HCT116 (cell line): Measurements from ENCODE around the gene CCDC87. TPM values are rescaled to one million over a fixed set of nuclear protein-coding genes. Genes with fewer than 3 reads are reported as not detected.

ENCODE experiments used
- ATAC-seq: fragments of 200-7000 bp; cut with Tn5 transposase; 2 replicates; pipeline ENCODE4 v1.9.1; 2020; ENCODE audit warnings: mild to moderate bottlenecking, moderate library complexity
- BruUV-seq: library from RNA; stranded (reverse); fragments of 400-500 nt; replicated peaks from 2 replicates; lab custom pipeline; 2021; lab: Mats Ljungman, UMichigan
- CTCF ChIA-PET: fragments of 300-600 bp; sonication (Branson Sonifier 250); formaldehyde crosslinking; loops from one replicate; lab custom pipeline; 2021; ENCODE audit warnings: antibody characterized with exemption; lab: Charles Lee
- POLR2A ChIA-PET: fragments of 300-600, 350-600 bp; sonication (Branson Sonifier 250); formaldehyde crosslinking; loops from one replicate; lab custom pipeline; 2021; ENCODE audit warnings: antibody characterized with exemption; lab: Charles Lee
- RAD21 ChIA-PET, 2 experiments: fragments of 300-600 bp; sonication (Branson Sonifier 250); formaldehyde crosslinking; loops; one replicate each; lab custom pipeline; 2023; ENCODE audit warnings: low total read pairs in 2 of 2; ENCODE audit not compliant: uncharacterized antibody in 2 of 2, unreplicated experiment in 2 of 2, low non-redundant PET in 1 of 2; lab: Charles Lee
- DNase-seq: peaks from one replicate; pipeline ENCODE4 v3.0.0-alpha.2; 2010; ENCODE audit warnings: low read depth, low spot score
- H2AFZ ChIP-seq: fragments of 200-600 bp; shearing (Covaris generic), sonication (generic); 2 replicates; pipeline ENCODE4 v1.6.1; 2017; ENCODE audit warnings: low read depth, mixed run types, mixed read lengths, antibody characterized with exemption, low read length; ENCODE audit not compliant: poor library complexity, severe bottlenecking
- H3K27ac ChIP-seq: 2 replicates; pipeline ENCODE4 v1.5.1; 2012; ENCODE audit warnings: low read depth, low read length
- H3K27me3 ChIP-seq: fragments of 200-600 bp; sonication (generic); 2 replicates; pipeline ENCODE4 v1.6.1; 2016; ENCODE audit warnings: mixed run types, low read length, mixed read lengths; ENCODE audit not compliant: insufficient read depth
- H3K36me3 ChIP-seq, 2 experiments: fragments of 200-500 bp in 1 of 2; fragments of 200-600 bp in 1 of 2; sonication (Bioruptor generic) in 1 of 2; sonication (generic) in 1 of 2; 2 replicates each; pipeline versions ENCODE4 v1.5.1 to v1.6.1; 2014 to 2016; ENCODE audit warnings: low read length in 2 of 2, inconsistent platforms in 1 of 2, mixed read lengths in 1 of 2, mixed run types in 1 of 2; ENCODE audit not compliant: insufficient read depth in 2 of 2, control insufficient read depth in 1 of 2
- H3K4me1 ChIP-seq, 2 experiments: fragments of 200-600 bp in 1 of 2; sonication (generic) in 1 of 2; 2 replicates each; pipeline versions ENCODE4 v1.5.1 to v1.6.1; 2012 to 2017; ENCODE audit warnings: low read length in 2 of 2, inconsistent platforms in 1 of 2, mild to moderate bottlenecking in 1 of 2, mixed read lengths in 1 of 2, mixed run types in 1 of 2, moderate library complexity in 1 of 2; ENCODE audit not compliant: insufficient read depth in 2 of 2, control insufficient read depth in 1 of 2
- H3K4me2 ChIP-seq: fragments of 200-600 bp; sonication (generic); 2 replicates; pipeline ENCODE4 v1.6.1; 2017; ENCODE audit warnings: mixed run types, low read length, mixed read lengths
- H3K4me3 ChIP-seq, 2 experiments: fragments of 200-600 bp in 1 of 2; sonication (generic) in 1 of 2; replicated peaks in 1 of 2; 2 replicates each; pipeline ENCODE4 v1.5.1; 2011 to 2016; ENCODE audit warnings: low read length in 2 of 2, control low read depth in 1 of 2, low read depth in 1 of 2, mild to moderate bottlenecking in 1 of 2, mixed read lengths in 1 of 2, mixed run types in 1 of 2
- H3K79me2 ChIP-seq: fragments of 200-600 bp; sonication (generic); 2 replicates; pipeline ENCODE4 v1.6.1; 2017; ENCODE audit warnings: mild to moderate bottlenecking, mixed run types, low read length, moderate library complexity, mixed read lengths; ENCODE audit not compliant: insufficient read depth
- H3K9ac ChIP-seq: fragments of 200-600 bp; sonication (generic); 2 replicates; pipeline ENCODE4 v1.6.1; 2016; ENCODE audit warnings: low read length, mixed read lengths
- H3K9me2 ChIP-seq: fragments of 200-600 bp; sonication (generic), shearing (Covaris generic); 2 replicates; pipeline ENCODE4 v1.6.1; 2017; ENCODE audit warnings: mixed run types, mild to moderate bottlenecking, moderate library complexity; ENCODE audit not compliant: insufficient read depth
- H3K9me3 ChIP-seq, 2 experiments: fragments of 200-500 bp in 1 of 2; fragments of 200-600 bp in 1 of 2; sonication (Bioruptor generic) in 1 of 2; sonication (generic) in 1 of 2; 2 replicates each; pipeline ENCODE4 v1.6.1; 2014 to 2017; ENCODE audit warnings: low read length in 2 of 2, mixed read lengths in 2 of 2, inconsistent platforms in 1 of 2, low read depth in 1 of 2, mild to moderate bottlenecking in 1 of 2, mixed run types in 1 of 2, moderate library complexity in 1 of 2; ENCODE audit not compliant: control insufficient read depth in 1 of 2, insufficient read depth in 1 of 2
- H4K20me1 ChIP-seq: fragments of 200-600 bp; sonication (generic), shearing (Covaris generic); 2 replicates; pipeline ENCODE4 v1.6.1; 2017; ENCODE audit warnings: mixed run types, mild to moderate bottlenecking, moderate library complexity; ENCODE audit not compliant: insufficient read depth
- CBX3 ChIP-seq: IDR thresholded peaks from 2 replicates; pipeline ENCODE4 v1.6.1; 2012; ENCODE audit warnings: low read depth
- CEBPB ChIP-seq: IDR thresholded peaks from 2 replicates; pipeline ENCODE4 v1.6.1; 2012; ENCODE audit warnings: low read depth
- EZH2 ChIP-seq: fragments of 200-600 bp; sonication (generic); IDR thresholded peaks from 2 replicates; pipeline ENCODE4 v1.6.1; 2017; ENCODE audit warnings: antibody characterized with exemption, mixed run types
- EZH2phosphoT487 ChIP-seq: fragments of 200-600 bp; IDR thresholded peaks from 2 replicates; pipeline ENCODE4 v1.6.1; 2018; ENCODE audit warnings: antibody characterized with exemption, borderline replicate concordance
- POLR2AphosphoS5 ChIP-seq: IDR thresholded peaks from 2 replicates; pipeline ENCODE4 v1.6.1; 2011; ENCODE audit warnings: mild to moderate bottlenecking, low read depth, low read length, moderate library complexity
- RAD21 ChIP-seq: IDR thresholded peaks from 2 replicates; pipeline ENCODE4 v1.6.1; 2012; ENCODE audit warnings: low read depth, mild to moderate bottlenecking
- SRF ChIP-seq: IDR thresholded peaks from 2 replicates; pipeline ENCODE4 v1.6.1; 2012; ENCODE audit warnings: low read depth
- YY1 ChIP-seq: IDR thresholded peaks from 2 replicates; pipeline ENCODE4 v1.6.1; 2011; ENCODE audit warnings: low read length, low read depth, moderate library complexity, mild to moderate bottlenecking; ENCODE audit not compliant: insufficient replicate concordance; ENCODE audit errors: extremely low read depth
- ZFX ChIP-seq: fragments of 450-650 bp; IDR thresholded peaks from 2 replicates; pipeline ENCODE4 v1.6.1; 2017
- ZNF274 ChIP-seq: fragments of 200-500 bp; sonication (Bioruptor generic); IDR thresholded peaks from 2 replicates; pipeline ENCODE4 v1.6.1; 2014; ENCODE audit warnings: mild to moderate bottlenecking, low read depth, low read length, inconsistent platforms
- intact Hi-C: fragments of 100-400 bp; cut with micrococcal nuclease; formaldehyde crosslinking; loops from 2 replicates; pipeline ENCODE4 v1.10.0; 2022
- total RNA-seq: library from RNA; stranded (reverse); gene quantifications from one replicate; pipeline ENCODE4 v1.2.1, GENCODE V29; 2021; ENCODE audit not compliant: unreplicated experiment
- TF ChIP-seq, protein P1 (sequence below): IDR thresholded peaks from 2 replicates; pipeline ENCODE4 v1.6.1; 2012
- TF ChIP-seq, protein P2 (sequence below), 3 experiments: fragments of 200-600 bp in 1 of 3; sonication (generic) in 1 of 3; IDR thresholded peaks in 2 of 3; conservative IDR thresholded peaks in 1 of 3; 2 replicates each; pipeline ENCODE4 v1.5.1; 2012 to 2017; ENCODE audit warnings: low read depth in 2 of 3, low read length in 2 of 3, antibody characterized with exemption in 1 of 3, borderline replicate concordance in 1 of 3, control low read depth in 1 of 3, mild to moderate bottlenecking in 1 of 3, mixed read lengths in 1 of 3, mixed run types in 1 of 3, moderate library complexity in 1 of 3; ENCODE audit not compliant: insufficient read depth in 1 of 3
- TF ChIP-seq, protein P3 (sequence below): IDR thresholded peaks from 2 replicates; pipeline ENCODE4 v1.6.1; 2012

The CCDC87 gene
- total RNA-seq, 1 experiment from 2014 or later: 0.39 TPM

DNA sequence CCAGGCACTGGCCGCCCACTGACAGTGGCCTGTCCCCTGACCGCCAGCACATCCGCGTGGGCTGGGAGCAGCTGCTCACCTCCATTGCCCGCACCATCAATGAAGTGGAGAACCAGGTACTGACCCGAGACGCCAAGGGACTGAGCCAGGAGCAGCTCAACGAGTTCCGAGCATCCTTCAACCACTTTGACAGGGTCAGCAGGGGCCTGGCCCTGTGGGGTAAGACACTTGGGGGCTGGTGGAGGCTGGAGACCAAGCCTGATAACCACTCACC, 31.0 kb downstream of the CCDC87 start:
- ATAC-seq: no peak
- BruUV-seq: no TSS peak
- ChIA-PET CTCF (no interaction called here), POLR2A (interaction anchor here (0.8 kb wide), 1 partner anchor 12 kb away, joined by 3 read pairs; no protein-coding TSS in a partner anchor), RAD21 (no interaction called here)
- H2AFZ ChIP-seq: no peak overlapping the region
- H4K20me1 ChIP-seq: no peaks in the 10 kb centered on the region
- no peak overlapping the region for H3K4me2 ChIP-seq
- no peaks in the 10 kb centered on the region for H3K36me3 ChIP-seq
- H3K9me3 ChIP-seq: no peaks in the 10 kb centered on the region
- H3K9me2 ChIP-seq: no peaks in the 10 kb centered on the region
- H3K4me1 ChIP-seq: no peaks in the 10 kb centered on the region
- H3K4me3 ChIP-seq: no peak overlapping the region
- H3K27me3 ChIP-seq: no peaks in the 10 kb centered on the region
- TF ChIP-seq, protein P1, sequence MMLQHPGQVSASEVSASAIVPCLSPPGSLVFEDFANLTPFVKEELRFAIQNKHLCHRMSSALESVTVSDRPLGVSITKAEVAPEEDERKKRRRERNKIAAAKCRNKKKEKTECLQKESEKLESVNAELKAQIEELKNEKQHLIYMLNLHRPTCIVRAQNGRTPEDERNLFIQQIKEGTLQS: no peak
- TF ChIP-seq EZH2: no peak
- TF ChIP-seq RAD21: no peak
- no peak for TF ChIP-seq ZNF274
- H3K27ac ChIP-seq: no peak overlapping the region
- no peak for DNase-seq
- no peak overlapping the region for H3K9ac ChIP-seq
- no peaks in the 10 kb centered on the region for H3K79me2 ChIP-seq
- intact Hi-C loops: no loop called here

DNA sequence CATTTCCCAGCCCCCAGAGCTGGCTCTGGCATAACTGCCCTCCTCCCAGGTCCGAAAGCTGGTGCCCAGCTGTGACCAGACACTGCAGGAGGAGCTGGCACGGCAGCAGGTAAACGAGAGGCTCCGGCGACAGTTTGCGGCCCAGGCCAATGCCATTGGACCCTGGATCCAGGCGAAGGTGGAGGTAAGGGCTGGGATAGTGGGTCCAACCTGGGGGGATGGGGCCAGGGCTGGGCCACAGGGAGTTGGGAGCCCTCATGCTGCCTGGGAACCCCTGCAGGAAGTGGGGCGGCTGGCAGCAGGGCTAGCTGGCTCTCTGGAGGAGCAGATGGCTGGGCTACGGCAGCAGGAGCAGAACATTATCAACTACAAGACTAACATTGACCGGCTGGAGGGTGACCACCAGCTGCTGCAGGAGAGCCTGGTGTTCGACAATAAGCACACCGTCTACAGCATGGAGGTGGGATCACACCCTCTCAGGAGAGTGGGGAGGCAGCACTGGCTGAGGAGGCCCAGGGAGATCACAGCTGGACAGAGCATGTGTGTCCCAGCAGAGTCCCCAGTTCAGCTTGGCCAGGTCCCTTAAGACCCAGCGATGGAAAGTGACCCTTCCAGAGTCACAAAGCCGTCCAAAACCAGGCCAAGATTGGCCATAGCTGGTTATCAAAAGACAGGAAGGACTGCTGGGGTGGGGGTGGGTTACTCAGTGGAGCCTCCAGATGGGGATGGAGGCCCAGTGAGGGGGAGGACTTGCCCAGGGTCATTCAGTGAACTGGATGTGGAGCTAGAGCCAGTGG, 31.5 kb downstream of the CCDC87 start:
- CTCF ChIA-PET: no interaction called here
- H3K27me3 ChIP-seq: no peaks in the 10 kb centered on the region
- no peaks in the 10 kb centered on the region for H4K20me1 ChIP-seq
- H3K4me2 ChIP-seq: no peak overlapping the region
- RAD21 ChIA-PET: no interaction called here
- intact Hi-C loops: no loop called here
- ATAC-seq (no peak), DNase-seq (no peak)
- TF ChIP-seq RAD21 (no peak), ZNF274 (no peak), CEBPB (no peak), EZH2 (no peak), ZFX (no peak), POLR2AphosphoS5 (no peak), CBX3 (no peak), SRF (no peak), EZH2phosphoT487 (no peak), YY1 (no peak)
- TF ChIP-seq, protein P2, sequence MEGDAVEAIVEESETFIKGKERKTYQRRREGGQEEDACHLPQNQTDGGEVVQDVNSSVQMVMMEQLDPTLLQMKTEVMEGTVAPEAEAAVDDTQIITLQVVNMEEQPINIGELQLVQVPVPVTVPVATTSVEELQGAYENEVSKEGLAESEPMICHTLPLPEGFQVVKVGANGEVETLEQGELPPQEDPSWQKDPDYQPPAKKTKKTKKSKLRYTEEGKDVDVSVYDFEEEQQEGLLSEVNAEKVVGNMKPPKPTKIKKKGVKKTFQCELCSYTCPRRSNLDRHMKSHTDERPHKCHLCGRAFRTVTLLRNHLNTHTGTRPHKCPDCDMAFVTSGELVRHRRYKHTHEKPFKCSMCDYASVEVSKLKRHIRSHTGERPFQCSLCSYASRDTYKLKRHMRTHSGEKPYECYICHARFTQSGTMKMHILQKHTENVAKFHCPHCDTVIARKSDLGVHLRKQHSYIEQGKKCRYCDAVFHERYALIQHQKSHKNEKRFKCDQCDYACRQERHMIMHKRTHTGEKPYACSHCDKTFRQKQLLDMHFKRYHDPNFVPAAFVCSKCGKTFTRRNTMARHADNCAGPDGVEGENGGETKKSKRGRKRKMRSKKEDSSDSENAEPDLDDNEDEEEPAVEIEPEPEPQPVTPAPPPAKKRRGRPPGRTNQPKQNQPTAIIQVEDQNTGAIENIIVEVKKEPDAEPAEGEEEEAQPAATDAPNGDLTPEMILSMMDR (IDR thresholded peaks at IDR 0.05 in 2 of 3, conservative IDR thresholded peaks at IDR 0.05 in 1 of 3; ENCODE audit: borderline replicate concordance in 1 of 3, insufficient read depth in 1 of 3, low read depth in 2 of 3, low read length in 2 of 3): no peak
- TF ChIP-seq, protein P1: no peak
- TF ChIP-seq, protein P3, sequence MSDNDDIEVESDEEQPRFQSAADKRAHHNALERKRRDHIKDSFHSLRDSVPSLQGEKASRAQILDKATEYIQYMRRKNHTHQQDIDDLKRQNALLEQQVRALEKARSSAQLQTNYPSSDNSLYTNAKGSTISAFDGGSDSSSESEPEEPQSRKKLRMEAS: no peak
- TF ChIP-seq, all 23 proteins: peak for 0
- Histone ChIP-seq H3K9ac (no peak overlapping the region), H3K4me3 (no peak overlapping the region), H2AFZ (no peak overlapping the region), H3K9me2 (no peaks in the 10 kb centered on the region), H3K36me3 (no peaks in the 10 kb centered on the region), H3K27ac (no peak overlapping the region), H3K9me3 (no peaks in the 10 kb centered on the region), H3K4me1 (no peaks in the 10 kb centered on the region), H3K79me2 (no peaks in the 10 kb centered on the region)
- POLR2A ChIA-PET: interaction anchor here (0.8 kb wide), 1 partner anchor 12 kb away, joined by 3 read pairs; no protein-coding TSS in a partner anchor
- BruUV-seq: no TSS peak
